Fibroblast of lung (primary cell): Measurements from ENCODE around the gene REC114. TPM values are rescaled to one million over a fixed set of nuclear protein-coding genes. Genes with fewer than 3 reads are reported as not detected.

Experiments used
- DNase-seq, 2 donors: peaks; one replicate each; pipeline versions ENCODE4 v3.0.0 to v3.0.0-alpha.2; 2010; ENCODE audit warnings: low read depth in 2 of 2
- H2AFZ ChIP-seq: 2 replicates; pipeline ENCODE4 v1.5.1; 2012; ENCODE audit warnings: low read length, control low read depth, inconsistent platforms
- H3K27ac ChIP-seq: 2 replicates; pipeline ENCODE4 v1.5.1; 2011; ENCODE audit warnings: low read length, control low read depth; ENCODE audit not compliant: insufficient read depth
- H3K27me3 ChIP-seq: 2 replicates; pipeline ENCODE4 v1.5.1; 2011; ENCODE audit warnings: mild to moderate bottlenecking, low read length; ENCODE audit not compliant: control insufficient read depth, insufficient read depth
- H3K36me3 ChIP-seq: 2 replicates; pipeline ENCODE4 v1.5.1; 2011; ENCODE audit warnings: low read length; ENCODE audit not compliant: control insufficient read depth, insufficient read depth
- H3K4me1 ChIP-seq: 2 replicates; pipeline ENCODE4 v1.5.1; 2011; ENCODE audit warnings: low read length; ENCODE audit not compliant: control insufficient read depth, insufficient read depth; ENCODE audit errors: extremely low read depth
- H3K4me2 ChIP-seq: 2 replicates; pipeline ENCODE4 v1.5.1; 2011; ENCODE audit warnings: low read length, control low read depth; ENCODE audit not compliant: insufficient read depth; ENCODE audit errors: extremely low read depth
- H3K4me3 ChIP-seq, 4 experiments: fragments of 200-600 bp in 1 of 4; sonication (generic) in 1 of 4; replicated peaks in 1 of 4; 2 replicates each; pipeline ENCODE4 v1.5.1; 2011 to 2016; ENCODE audit warnings: low read length in 4 of 4, low read depth in 3 of 4, mild to moderate bottlenecking in 3 of 4, control low read depth in 2 of 4, inconsistent platforms in 1 of 4, mixed read lengths in 1 of 4; ENCODE audit not compliant: insufficient read depth in 1 of 4; ENCODE audit errors: control extremely low read depth in 1 of 4
- H3K79me2 ChIP-seq: 2 replicates; pipeline ENCODE4 v1.5.1; 2012; ENCODE audit warnings: mild to moderate bottlenecking, low read length, inconsistent platforms; ENCODE audit not compliant: control insufficient read depth, insufficient read depth
- H3K9ac ChIP-seq: 2 replicates; pipeline ENCODE4 v1.5.1; 2011; ENCODE audit warnings: mild to moderate bottlenecking, low read length, control low read depth; ENCODE audit not compliant: insufficient read depth
- H3K9me3 ChIP-seq: 2 replicates; pipeline ENCODE4 v1.5.1; 2012; ENCODE audit warnings: low read depth, low read length; ENCODE audit not compliant: control insufficient read depth, insufficient read depth
- H4K20me1 ChIP-seq: 2 replicates; pipeline ENCODE4 v1.5.1; 2011; ENCODE audit warnings: low read length; ENCODE audit not compliant: control insufficient read depth, insufficient read depth; ENCODE audit errors: extremely low read depth
- CTCF ChIP-seq, 2 donors: IDR thresholded peaks in 1 of 2; conservative IDR thresholded peaks in 1 of 2; 1 replicate in 1 of 2; 2 replicates in 1 of 2; pipeline ENCODE4 v1.5.1; 2011 to 2012; ENCODE audit warnings: low read length in 2 of 2, control low read depth in 1 of 2, inconsistent platforms in 1 of 2, low read depth in 1 of 2, mild to moderate bottlenecking in 1 of 2
- EZH2 ChIP-seq: IDR thresholded peaks from 2 replicates; pipeline ENCODE4 v1.5.1; 2012; ENCODE audit warnings: low read length, control low read depth, mild to moderate bottlenecking; ENCODE audit errors: missing control alignments
- polyA plus RNA-seq, 2 donors: library from polyadenylated mRNA; depleted of rRNA in 1 of 2; stranded (reverse) in 1 of 2; unstranded in 1 of 2; fragments of >200 nt; gene quantifications; 2 replicates each; pipeline ENCODE4 v1.2.1, GENCODE V29; 2011 to 2012; ENCODE audit warnings: missing spikeins in 1 of 2
- total RNA-seq: library from RNA; depleted of rRNA; stranded (reverse); fragments of >200 nt; gene quantifications from 2 replicates; pipeline ENCODE4 v1.2.1, GENCODE V29; 2014

The REC114 gene
- total and polyA plus RNA-seq, 2 donors (not counting 1 experiment from before 2014, with no cell fraction given) = not detected

DNA sequence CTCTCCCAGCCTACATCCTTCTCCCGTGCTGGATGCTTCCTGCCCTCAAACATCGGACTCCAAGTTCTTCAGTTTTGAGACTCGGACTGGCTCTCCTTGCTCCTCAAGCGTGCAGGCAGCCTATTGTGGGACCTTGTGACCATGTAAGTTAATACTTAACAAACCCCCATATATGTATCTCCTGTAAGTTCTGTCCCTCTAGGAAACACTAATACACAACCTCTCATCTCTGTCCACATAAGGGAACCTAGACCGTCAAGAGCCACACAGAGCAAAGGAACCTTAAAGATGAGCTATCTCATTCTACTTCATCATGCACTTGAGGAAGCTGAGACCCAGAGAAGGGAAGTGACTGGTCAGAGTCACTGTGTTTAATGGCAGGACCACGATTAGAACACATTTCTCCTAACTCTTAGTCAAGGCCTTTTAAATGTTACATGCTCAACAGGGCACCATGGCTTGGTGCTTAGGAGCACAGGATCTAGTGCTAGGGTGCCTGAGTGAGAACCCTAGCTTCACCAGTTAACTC is 140.0 kb downstream of the REC114 start:
- Histone ChIP-seq H3K27ac (no peak overlapping the region), H3K4me2 (no peak overlapping the region), H3K9ac (no peak overlapping the region), H3K27me3 (no peaks in the 10 kb centered on the region), H3K9me3 (no peaks in the 10 kb centered on the region), H2AFZ (no peak overlapping the region), H4K20me1 (no peaks in the 10 kb centered on the region), H3K4me3 (no peak overlapping the region), H3K79me2 (no peaks in the 10 kb centered on the region), H3K36me3 (peaks cover 5% of the 10 kb centered on the region), H3K4me1 (no peaks in the 10 kb centered on the region)
- DNase-seq = no peak
- no peak for TF ChIP-seq EZH2
- no peak for TF ChIP-seq CTCF (conservative IDR thresholded peaks at IDR 0.05 in 1 of 2, IDR thresholded peaks at IDR 0.05 in 1 of 2; ENCODE audit: low read depth in 1 of 2, low read length in 2 of 2)

DNA sequence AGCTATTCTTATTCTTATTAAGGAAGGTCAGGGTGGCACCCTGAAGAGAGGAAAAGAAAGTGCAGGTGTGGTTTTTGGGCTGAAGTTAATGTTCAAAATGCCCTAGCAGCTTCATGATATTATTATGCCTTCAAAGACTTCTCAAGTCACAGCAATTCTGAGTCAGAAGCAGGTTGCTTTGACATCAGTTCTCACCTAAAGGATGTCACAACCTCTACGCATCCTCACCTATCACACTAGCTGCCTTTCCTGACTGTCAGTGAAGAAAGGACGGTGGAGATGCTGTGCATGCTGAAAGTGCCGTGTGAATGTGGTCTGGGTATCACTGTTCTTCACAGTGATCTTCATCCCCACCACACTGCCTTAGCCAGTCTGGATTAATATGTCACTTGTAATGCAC is 140.6 kb downstream of the REC114 start:
- peaks cover 5% of the 10 kb centered on the region for H3K36me3 ChIP-seq

GRCh38 chr15:73584699-73585420 is 141.9 kb downstream of the REC114 start:
- H3K36me3 ChIP-seq = peaks cover 7% of the 10 kb centered on the region
- H3K79me2 ChIP-seq = no peaks in the 10 kb centered on the region
- no peaks in the 10 kb centered on the region for H4K20me1 ChIP-seq
- no peak overlapping the region for H3K4me2 ChIP-seq
- no peaks in the 10 kb centered on the region for H3K9me3 ChIP-seq
- H2AFZ ChIP-seq = no peak overlapping the region
- DNase-seq = peak in 1 of 2 donors; percentile 15
- TF ChIP-seq CTCF (conservative IDR thresholded peaks at IDR 0.05 in 1 of 2, IDR thresholded peaks at IDR 0.05 in 1 of 2; ENCODE audit: low read depth in 1 of 2, low read length in 2 of 2) (no peak), EZH2 (no peak)
- H3K27ac ChIP-seq = no peak overlapping the region
- no peaks in the 10 kb centered on the region for H3K4me1 ChIP-seq
- no peak overlapping the region for H3K9ac ChIP-seq
- no peaks in the 10 kb centered on the region for H3K27me3 ChIP-seq
- H3K4me3 ChIP-seq = no peak overlapping the region

More for the DNA sequence above, 140.6 kb downstream of the REC114 start:
- no peak overlapping the region for H3K9ac ChIP-seq
- no peak for DNase-seq
- no peaks in the 10 kb centered on the region for H3K27me3 ChIP-seq
- no peaks in the 10 kb centered on the region for H3K9me3 ChIP-seq
- no peaks in the 10 kb centered on the region for H3K79me2 ChIP-seq
- H2AFZ ChIP-seq = no peak overlapping the region
- no peaks in the 10 kb centered on the region for H3K4me1 ChIP-seq
- H3K4me3 ChIP-seq = no peak overlapping the region
- H4K20me1 ChIP-seq = no peaks in the 10 kb centered on the region
- no peak overlapping the region for H3K4me2 ChIP-seq
- TF ChIP-seq CTCF (conservative IDR thresholded peaks at IDR 0.05 in 1 of 2, IDR thresholded peaks at IDR 0.05 in 1 of 2; ENCODE audit: low read depth in 1 of 2, low read length in 2 of 2) = no peak
- TF ChIP-seq EZH2 = no peak
- H3K27ac ChIP-seq = no peak overlapping the region
